ENCODE data around the gene RYR3. TPM values are rescaled to one million over a fixed set of nuclear protein-coding genes. Genes with fewer than 3 reads are reported as not detected.

Gene RYR3
- total and polyA plus RNA-seq, 2 donors (not counting 1 experiment from before 2014, with no cell fraction given), result 0.17 TPM; not detected in 1

GRCh38 chr15:33639978-33640377 lies 329.2 kb downstream of the RYR3 start:
- Histone ChIP-seq H3K27me3 (ENCODE audit: control insufficient read depth, insufficient read depth, low read length) (no peaks in the 10 kb centered on the region), H3K9me3 (ENCODE audit: control insufficient read depth, insufficient read depth, low read depth, low read length) (no peaks in the 10 kb centered on the region)

GRCh38 chr15:33641069-33641468 lies 330.3 kb downstream of the RYR3 start:
- H3K4me3 ChIP-seq (replicated peaks in 1 of 4; ENCODE audit: control extremely low read depth in 1 of 4, insufficient read depth in 1 of 4, low read depth in 3 of 4, low read length in 4 of 4), result no peak overlapping the region
- H3K9ac ChIP-seq (ENCODE audit: insufficient read depth, low read length), result no peak overlapping the region
- no peaks in the 10 kb centered on the region for H3K4me1 ChIP-seq (ENCODE audit: control insufficient read depth, extremely low read depth, insufficient read depth, low read length)
- TF ChIP-seq EZH2 (IDR thresholded peaks at IDR 0.05; ENCODE audit: low read length, missing control alignments), result no peak
- TF ChIP-seq CTCF (conservative IDR thresholded peaks at IDR 0.05 in 1 of 2, IDR thresholded peaks at IDR 0.05 in 1 of 2; ENCODE audit: low read depth in 1 of 2, low read length in 2 of 2), result no peak
- H3K36me3 ChIP-seq (ENCODE audit: control insufficient read depth, insufficient read depth, low read length), result no peaks in the 10 kb centered on the region
- DNase-seq (ENCODE audit: low read depth in 2 of 2), result no peak
- H3K4me2 ChIP-seq (ENCODE audit: extremely low read depth, insufficient read depth, low read length), result no peak overlapping the region
- no peaks in the 10 kb centered on the region for H4K20me1 ChIP-seq (ENCODE audit: control insufficient read depth, extremely low read depth, insufficient read depth, low read length)
- no peaks in the 10 kb centered on the region for H3K9me3 ChIP-seq (ENCODE audit: control insufficient read depth, insufficient read depth, low read depth, low read length)
- no peaks in the 10 kb centered on the region for H3K79me2 ChIP-seq (ENCODE audit: control insufficient read depth, insufficient read depth, low read length)
- no peaks in the 10 kb centered on the region for H3K27me3 ChIP-seq (ENCODE audit: control insufficient read depth, insufficient read depth, low read length)
- H3K27ac ChIP-seq (ENCODE audit: insufficient read depth, low read length), result no peak overlapping the region
- H2AFZ ChIP-seq (ENCODE audit: low read length), result no peak overlapping the region

More at GRCh38 chr15:33639978-33640377, 329.2 kb downstream of the RYR3 start:
- H4K20me1 ChIP-seq (ENCODE audit: control insufficient read depth, extremely low read depth, insufficient read depth, low read length), result no peaks in the 10 kb centered on the region
- no peaks in the 10 kb centered on the region for H3K79me2 ChIP-seq (ENCODE audit: control insufficient read depth, insufficient read depth, low read length)
- no peak overlapping the region for H3K27ac ChIP-seq (ENCODE audit: insufficient read depth, low read length)
- H3K4me3 ChIP-seq (replicated peaks in 1 of 4; ENCODE audit: control extremely low read depth in 1 of 4, insufficient read depth in 1 of 4, low read depth in 3 of 4, low read length in 4 of 4), result no peak overlapping the region
- no peaks in the 10 kb centered on the region for H3K4me1 ChIP-seq (ENCODE audit: control insufficient read depth, extremely low read depth, insufficient read depth, low read length)
- H3K4me2 ChIP-seq (ENCODE audit: extremely low read depth, insufficient read depth, low read length), result no peak overlapping the region
- no peak overlapping the region for H3K9ac ChIP-seq (ENCODE audit: insufficient read depth, low read length)
- no peaks in the 10 kb centered on the region for H3K36me3 ChIP-seq (ENCODE audit: control insufficient read depth, insufficient read depth, low read length)
- H2AFZ ChIP-seq (ENCODE audit: low read length), result no peak overlapping the region
- DNase-seq (ENCODE audit: low read depth in 2 of 2), result no peak
- TF ChIP-seq EZH2 (IDR thresholded peaks at IDR 0.05; ENCODE audit: low read length, missing control alignments) (no peak), CTCF (conservative IDR thresholded peaks at IDR 0.05 in 1 of 2, IDR thresholded peaks at IDR 0.05 in 1 of 2; ENCODE audit: low read depth in 1 of 2, low read length in 2 of 2) (no peak)

GRCh38 chr15:33644304-33644703 lies 333.5 kb downstream of the RYR3 start:
- Histone ChIP-seq H3K4me1 (ENCODE audit: control insufficient read depth, extremely low read depth, insufficient read depth, low read length) (no peaks in the 10 kb centered on the region), H3K9me3 (ENCODE audit: control insufficient read depth, insufficient read depth, low read depth, low read length) (no peaks in the 10 kb centered on the region), H3K4me2 (ENCODE audit: extremely low read depth, insufficient read depth, low read length) (no peak overlapping the region), H3K36me3 (ENCODE audit: control insufficient read depth, insufficient read depth, low read length) (no peaks in the 10 kb centered on the region), H2AFZ (ENCODE audit: low read length) (no peak overlapping the region), H3K4me3 (replicated peaks in 1 of 4; ENCODE audit: control extremely low read depth in 1 of 4, insufficient read depth in 1 of 4, low read depth in 3 of 4, low read length in 4 of 4) (no peak overlapping the region), H3K27me3 (ENCODE audit: control insufficient read depth, insufficient read depth, low read length) (peaks cover 5% of the 10 kb centered on the region), H3K79me2 (ENCODE audit: control insufficient read depth, insufficient read depth, low read length) (no peaks in the 10 kb centered on the region), H4K20me1 (ENCODE audit: control insufficient read depth, extremely low read depth, insufficient read depth, low read length) (no peaks in the 10 kb centered on the region), H3K9ac (ENCODE audit: insufficient read depth, low read length) (no peak overlapping the region), H3K27ac (ENCODE audit: insufficient read depth, low read length) (no peak overlapping the region)
- no peak for DNase-seq (ENCODE audit: low read depth in 2 of 2)
- TF ChIP-seq CTCF (conservative IDR thresholded peaks at IDR 0.05 in 1 of 2, IDR thresholded peaks at IDR 0.05 in 1 of 2; ENCODE audit: low read depth in 1 of 2, low read length in 2 of 2) (no peak), EZH2 (IDR thresholded peaks at IDR 0.05; ENCODE audit: low read length, missing control alignments) (no peak)
